DMS 273 (cell line): Measurements from ENCODE around the gene KRT13.
A peak's percentile ranks its signal among the peaks of the same experiment; 100 is the strongest.
"Not testable (repeated sequence)": the region's sequence is repeated elsewhere in the genome, so short reads cannot be mapped to it uniquely, and the experiment has no call there.

Experiments
- DNase-seq: peaks from one replicate; lab custom pipeline; 2025; ENCODE audit not compliant: unreplicated experiment; lab: John Stamatoyannopoulos, UW

KRT13 gene

DNA sequence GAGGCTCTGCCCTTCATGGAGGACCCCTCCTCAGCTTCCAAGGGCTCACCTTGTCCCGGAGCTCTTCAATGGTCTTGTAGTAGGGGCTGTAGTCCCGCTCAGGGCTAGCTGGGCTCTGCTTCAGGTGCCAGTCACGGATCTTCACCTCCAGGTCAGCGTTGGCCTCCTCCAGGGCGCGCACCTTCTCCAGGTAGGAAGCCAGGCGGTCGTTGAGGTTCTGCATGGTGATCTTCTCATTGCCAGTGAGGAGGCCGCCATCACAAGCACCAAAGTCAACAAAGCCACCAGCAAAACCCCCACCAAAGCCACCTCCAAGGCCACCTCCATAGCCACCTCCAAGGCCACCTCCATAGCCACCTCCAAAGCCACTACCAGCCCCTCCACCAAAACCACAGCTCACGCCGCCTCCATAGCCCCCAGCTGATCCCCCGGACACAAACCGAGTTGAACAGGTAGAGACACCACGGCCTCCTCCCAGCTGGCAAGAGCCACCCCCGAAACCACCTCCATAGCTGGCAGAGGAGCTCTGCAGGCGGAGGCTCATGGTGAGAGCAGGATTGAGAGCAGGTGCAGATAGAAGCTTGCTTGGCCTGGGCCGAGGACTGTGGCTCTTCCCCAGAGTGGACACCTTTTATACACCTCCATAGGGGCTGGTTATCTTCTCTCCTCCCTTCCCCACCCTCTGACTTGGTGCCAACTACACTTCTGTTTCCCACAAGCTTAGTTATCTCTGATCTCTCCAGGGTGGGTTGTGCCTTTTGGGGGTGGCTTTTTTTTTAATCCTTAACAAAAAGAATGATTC, at the start of gene KRT13:
Gene KRT13, minus strand, starts transcription at position 606 of the 802 bp plus-strand sequence. Its CDS starts 62 bp downstream, at position 544.
- DNase-seq, result no peak

DNA sequence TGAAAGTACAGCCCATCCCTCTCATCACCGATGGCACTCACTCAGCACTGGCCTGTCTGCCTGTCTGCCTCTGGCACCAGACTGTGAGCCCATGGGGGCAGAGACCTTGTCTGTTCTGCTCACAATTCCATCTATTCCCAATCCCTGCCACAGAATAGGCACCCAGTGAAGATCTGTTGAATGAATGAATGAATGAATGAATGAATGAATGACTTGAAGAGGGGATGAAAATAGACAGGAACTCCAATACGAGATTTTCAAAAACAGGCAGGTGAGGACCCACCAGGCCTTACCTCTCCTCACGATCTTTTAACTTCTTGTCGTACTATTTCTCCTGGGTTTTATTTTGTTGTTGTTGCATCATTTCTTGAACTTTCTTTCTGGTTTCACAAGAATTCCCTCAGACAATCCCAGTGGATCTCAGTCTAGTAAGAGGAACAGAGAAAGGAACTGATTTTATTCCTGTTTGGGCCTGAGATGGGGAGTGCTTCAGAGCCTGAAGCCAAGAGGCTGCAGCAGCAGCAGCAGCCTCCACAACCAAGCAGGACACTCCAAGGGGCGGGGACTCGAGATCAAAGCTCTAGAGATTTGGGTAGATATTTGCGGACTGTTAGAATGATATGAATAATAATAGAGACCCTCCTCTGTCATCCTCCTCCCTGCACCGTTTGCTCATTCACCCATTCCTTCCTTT, 48.7 kb upstream of the KRT13 start:
- no peak for DNase-seq

DNA sequence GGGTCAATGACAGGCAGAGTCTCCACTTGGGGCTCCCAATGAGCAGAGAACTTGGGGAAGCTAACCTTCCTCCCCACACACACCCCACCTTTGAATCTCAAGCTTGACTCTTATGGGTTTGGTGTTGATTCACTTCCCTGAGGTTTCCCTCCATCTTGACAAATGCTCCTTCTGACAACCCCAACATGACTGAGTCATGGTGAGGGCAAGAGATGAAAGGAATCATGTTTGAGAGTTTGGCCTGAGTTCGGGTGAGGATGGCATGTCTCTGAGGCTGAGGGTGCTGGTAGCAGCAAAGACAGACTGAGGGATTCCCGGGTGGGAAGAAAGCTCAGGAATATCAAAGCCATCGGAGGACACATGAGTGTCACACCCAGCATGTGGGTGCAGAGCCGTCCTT, 47.8 kb upstream of the KRT13 start:
- DNase-seq, result no peak

GRCh38 chr17:41552455-41552854, 47.0 kb upstream of the KRT13 start:
- DNase-seq, result no peak

- no peak for DNase-seq
These were observed 46.0 kb upstream of the KRT13 start for GRCh38 chr17:41551365-41551764.

- no peak for DNase-seq
These were observed 44.2 kb upstream of the KRT13 start for GRCh38 chr17:41549596-41550039.

DNA sequence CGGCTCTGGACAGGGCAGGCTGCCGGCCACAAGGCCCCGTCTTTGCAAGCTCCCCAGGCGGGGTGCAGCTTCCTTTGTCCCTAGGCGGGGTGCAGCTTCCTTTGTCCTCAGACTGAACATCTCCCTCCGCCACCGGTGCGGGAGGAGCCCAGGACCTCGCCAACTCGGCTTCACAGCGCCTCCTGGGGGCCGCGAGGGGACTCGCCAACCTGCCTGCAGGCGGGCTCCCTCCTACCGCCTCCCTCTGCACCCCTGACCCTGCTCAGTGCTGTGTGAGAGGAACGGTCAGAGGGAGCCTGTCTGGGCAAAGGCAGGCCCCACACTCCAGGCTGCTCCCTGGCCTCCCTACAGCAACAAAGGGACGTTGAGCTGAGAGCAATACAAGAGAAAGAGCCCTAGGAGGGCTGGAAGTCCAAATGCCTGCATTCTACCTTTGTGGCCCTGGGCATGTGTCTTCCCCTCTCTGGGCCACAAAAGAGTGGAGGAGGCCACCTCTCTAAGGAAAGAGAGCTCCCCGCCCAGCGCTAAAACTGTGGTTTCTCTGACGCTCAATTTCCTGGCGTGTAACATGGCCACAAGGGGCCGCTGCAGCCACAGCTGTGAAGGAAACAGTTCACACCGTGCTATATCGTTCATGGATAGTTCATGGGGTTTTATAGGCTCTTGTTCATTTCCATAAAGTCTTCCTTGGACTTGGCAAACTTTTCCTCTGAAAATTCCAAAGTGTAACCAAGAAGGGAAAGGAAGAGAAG, 43.6 kb upstream of the KRT13 start:
- DNase-seq, result peak; percentile 93

- DNase-seq, result peak; percentile 63
These were observed 42.8 kb upstream of the KRT13 start for GRCh38 chr17:41547921-41548843.

GRCh38 chr17:41547378-41547841, 42.0 kb upstream of the KRT13 start:
- DNase-seq, result peak; percentile 41

GRCh38 chr17:41546819-41547218, 41.4 kb upstream of the KRT13 start:
- no peak for DNase-seq

DNA sequence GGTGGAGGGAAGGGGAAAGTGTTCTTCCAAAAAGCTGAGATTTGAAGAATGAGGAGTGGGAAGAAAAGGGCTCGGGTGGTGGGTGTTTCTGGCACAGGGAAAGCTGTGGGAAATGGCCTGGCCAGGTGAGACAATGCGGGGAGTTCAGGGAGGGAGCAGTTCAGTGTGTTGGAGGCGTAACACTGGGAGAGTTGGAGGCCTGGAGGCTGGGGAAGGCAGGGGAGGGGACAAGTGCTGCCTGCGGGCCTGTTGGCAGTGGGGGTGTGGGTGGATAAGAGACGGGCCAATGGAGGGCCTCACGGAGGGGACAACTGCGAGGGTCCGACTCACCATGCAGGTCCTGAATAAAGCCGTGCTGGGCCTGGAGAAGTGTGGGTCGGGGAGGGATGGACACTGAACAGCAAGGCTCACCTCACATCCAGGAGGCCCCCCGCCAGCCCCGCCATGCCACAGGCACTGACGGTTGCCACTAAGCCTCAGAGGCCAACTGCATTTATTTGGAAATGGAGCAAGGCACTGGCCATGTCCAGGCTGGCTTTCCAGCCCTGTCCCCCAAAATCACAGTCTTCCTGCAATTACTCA, 40.5 kb upstream of the KRT13 start:
- DNase-seq, result no peak

DNA sequence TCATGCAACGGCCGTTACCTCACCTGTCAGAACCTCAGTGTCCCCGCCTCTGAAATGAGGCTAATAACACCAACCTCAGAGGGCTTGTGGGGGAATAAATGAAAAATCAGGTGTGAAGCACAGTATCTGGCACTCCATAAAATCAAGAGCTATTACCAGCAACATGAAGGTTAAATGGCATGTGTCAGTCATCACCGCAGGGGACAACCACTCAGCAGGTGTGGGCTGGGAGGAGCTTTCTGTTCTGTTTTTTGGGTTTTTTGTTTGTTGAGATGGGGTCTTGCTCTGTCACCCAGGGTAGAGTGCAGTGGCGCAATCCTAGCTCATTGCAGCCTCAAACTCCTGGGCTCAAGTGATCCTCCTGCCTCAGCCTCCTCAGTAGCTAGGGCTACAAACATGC, 39.5 kb upstream of the KRT13 start:
- no peak for DNase-seq

- peak; percentile 91 for DNase-seq
These were observed 39.1 kb upstream of the KRT13 start for GRCh38 chr17:41544491-41544892.

- DNase-seq, result not testable (repeated sequence)
These were observed 37.4 kb upstream of the KRT13 start for GRCh38 chr17:41542786-41543185.

GRCh38 chr17:41542357-41542756, 36.9 kb upstream of the KRT13 start:
- DNase-seq, result no peak

DNA sequence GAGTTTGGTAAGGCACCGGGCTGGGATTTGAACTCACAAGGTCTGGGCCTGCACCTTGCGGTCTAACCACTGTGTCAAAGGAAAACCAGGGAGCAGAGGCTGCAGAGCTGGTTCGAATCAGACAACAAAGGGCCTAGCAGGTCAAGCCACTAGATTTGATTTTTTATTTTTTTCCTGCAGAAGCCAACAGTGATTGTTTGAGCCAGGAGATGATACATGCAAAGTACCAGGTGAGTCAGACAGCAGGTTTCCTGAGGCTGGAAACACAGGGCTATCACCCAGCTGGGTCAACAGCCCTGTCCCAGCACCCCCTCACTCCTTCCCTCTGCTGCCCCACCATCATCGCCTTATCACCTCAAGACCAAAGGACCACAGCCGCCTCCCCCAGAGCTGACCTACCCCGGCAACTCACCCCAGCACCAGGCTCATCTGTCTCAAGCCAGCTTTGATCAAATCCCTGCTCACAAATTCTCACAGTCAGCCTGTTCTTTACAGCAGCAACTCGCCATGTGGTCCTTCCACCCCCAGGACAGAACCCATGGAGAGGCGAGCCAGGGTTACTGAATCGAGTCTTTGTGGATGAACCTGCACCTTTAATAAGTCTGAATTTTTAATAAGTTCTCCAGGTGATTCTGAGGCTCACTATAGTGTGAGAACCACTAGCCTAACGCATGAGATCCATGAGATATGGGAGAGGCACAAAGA, 35.7 kb upstream of the KRT13 start:
- DNase-seq, result no peak

GRCh38 chr17:41539979-41540701, 34.7 kb upstream of the KRT13 start:
- peak; percentile 15 for DNase-seq

- DNase-seq, result no peak
These were observed 33.7 kb upstream of the KRT13 start for GRCh38 chr17:41539071-41539492.

DNA sequence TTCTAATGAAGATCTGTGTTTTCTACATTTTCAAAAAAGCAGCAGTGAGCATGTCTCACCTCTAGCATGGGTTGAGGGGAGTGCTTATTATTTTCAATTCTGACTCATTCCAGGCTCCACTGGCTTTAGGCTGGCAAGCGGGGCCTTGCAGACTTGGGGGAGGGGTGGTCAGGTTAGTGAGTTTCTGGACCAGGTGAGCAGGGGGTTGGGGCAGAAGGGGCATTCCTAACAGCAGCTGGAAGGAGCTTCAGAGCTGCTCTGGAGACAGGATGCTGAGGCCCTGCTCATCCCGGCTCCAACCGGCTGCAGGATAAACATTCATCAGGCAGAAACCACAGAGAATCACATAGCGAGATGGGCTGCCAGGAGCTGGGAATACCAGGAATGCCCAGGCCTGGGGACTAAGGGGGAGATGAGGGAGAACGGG, 33.2 kb upstream of the KRT13 start:
- DNase-seq, result no peak
